NOMO-1 treated with DMSO at 0.1 percent for 48 hours (cell line): ENCODE measurements around the gene WNT9A.
A peak's percentile ranks its signal among the peaks of the same experiment; 100 is the strongest.

Experiments
- DNase-seq: peaks from one replicate; lab custom pipeline; 2025; ENCODE audit not compliant: unreplicated experiment; lab: John Stamatoyannopoulos, UW

Gene WNT9A

DNA sequence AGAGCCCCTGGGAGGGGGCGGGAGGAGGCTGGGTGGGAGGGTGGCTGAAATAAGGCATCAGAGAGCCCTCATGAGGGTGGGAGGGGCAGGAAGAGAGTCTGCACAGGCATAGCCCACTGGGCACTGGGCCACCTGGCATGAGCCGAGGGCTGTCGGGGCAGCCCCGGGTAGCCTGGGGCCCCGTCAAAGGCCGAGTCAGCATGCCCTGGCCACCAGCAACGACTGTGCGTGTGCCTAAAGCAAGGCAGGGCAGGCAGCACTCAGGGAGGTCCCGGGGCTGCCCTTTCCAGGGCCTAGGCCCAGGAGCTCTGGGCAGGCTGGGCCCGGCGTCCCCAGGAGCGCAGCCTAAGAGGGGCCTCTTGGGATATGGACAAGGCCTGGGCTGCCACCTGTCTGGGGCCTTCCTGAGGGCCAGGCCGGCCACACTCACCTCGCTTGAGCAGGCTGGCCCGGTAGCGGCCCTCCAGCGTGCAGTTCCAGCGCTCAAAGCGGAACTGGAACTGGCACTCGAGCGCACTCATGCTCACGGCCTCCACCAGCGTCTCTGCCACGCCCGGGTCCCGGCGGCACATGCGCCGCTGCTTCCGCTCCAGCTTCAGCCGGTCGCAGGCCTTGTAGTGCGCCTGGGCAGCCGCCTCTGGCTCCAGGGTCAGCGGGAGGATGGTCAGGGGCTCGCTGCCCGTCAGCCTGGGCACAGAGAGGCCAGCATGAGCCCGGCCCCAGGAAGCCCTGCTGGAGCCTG lies 22.7 kb downstream of the WNT9A start:
- no peak for DNase-seq

- no peak for DNase-seq
These were observed 23.4 kb downstream of the WNT9A start for GRCh38 chr1:227924168-227924832.

- no peak for DNase-seq
These were observed 24.2 kb downstream of the WNT9A start for GRCh38 chr1:227923353-227924167.

- DNase-seq = no peak
These were observed 25.0 kb downstream of the WNT9A start for GRCh38 chr1:227922501-227923352.

GRCh38 chr1:227921461-227922185 lies 26.1 kb downstream of the WNT9A start:
- no peak for DNase-seq

- DNase-seq = no peak
These were observed 26.8 kb downstream of the WNT9A start for GRCh38 chr1:227920896-227921295.

GRCh38 chr1:227920426-227920825 lies 27.3 kb downstream of the WNT9A start:
- no peak for DNase-seq

- peak; percentile 0 for DNase-seq
These were observed 27.8 kb downstream of the WNT9A start for GRCh38 chr1:227919906-227920305.

GRCh38 chr1:227918736-227919135 lies 29.0 kb downstream of the WNT9A start:
- no peak for DNase-seq

GRCh38 chr1:227918083-227918700 lies 29.5 kb downstream of the WNT9A start:
- DNase-seq = no peak

- DNase-seq = no peak
These were observed 30.4 kb downstream of the WNT9A start for GRCh38 chr1:227917081-227917950.

DNA sequence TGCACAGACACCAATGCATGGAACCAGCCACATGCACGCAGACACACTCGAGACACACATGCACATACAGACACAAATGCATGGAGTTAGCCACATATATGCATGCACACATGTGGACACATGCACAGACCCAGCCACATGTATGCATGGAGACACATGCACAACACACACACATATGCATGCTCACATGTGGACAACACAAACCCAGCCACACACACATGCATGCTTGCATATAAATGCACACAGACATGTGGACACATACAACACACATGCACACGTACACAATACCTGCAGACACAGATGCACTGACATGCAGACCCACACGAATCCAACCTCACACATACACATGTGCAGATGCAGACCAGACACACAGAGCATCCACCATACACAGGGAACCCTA lies 31.1 kb downstream of the WNT9A start:
- DNase-seq = no peak

DNA sequence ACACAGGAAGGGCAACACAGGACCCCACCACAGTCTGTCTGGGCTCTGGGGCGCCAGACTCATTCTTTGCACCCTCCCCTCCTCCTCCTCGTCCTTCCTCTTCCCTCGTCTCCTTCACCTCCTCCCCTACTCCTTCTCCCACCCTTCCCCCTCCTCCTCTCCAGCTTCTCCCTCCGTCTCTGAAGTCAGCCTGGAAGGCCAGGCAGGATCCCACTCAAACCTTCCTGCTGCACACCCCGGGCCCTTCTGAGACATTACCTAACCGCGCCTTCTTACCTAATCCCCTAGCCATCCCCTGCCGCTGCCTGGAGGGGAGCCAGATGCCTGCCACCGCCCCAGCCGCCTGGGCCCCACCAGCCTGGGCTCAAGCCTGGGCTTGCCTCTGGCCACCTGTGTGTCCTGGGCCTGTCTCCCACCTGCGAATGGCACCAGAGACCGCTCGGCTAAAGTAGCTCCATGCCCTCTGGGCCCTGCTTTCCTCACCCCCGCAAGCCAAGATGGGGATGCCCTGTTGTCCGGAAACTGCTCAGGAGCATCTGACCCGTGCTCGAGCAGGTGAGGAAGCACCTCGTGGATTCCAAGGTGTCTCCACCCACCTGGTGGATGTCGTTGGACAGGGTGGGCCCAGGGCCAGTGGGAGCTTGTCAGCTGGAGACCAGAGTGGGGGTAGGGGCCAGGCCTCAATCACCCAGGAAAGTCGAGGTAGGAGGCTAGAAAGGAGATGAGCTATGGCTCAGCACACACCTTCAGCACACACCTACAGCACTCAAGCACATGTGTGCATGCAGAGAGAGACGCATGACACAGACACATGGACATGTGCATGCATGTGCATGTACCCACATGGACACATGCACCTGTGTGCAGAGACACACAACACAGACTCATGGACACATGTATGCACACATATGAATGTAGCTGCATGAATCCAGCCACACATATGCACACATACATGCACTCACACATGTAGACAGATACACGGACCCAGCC lies 31.9 kb downstream of the WNT9A start:
- DNase-seq = no peak

GRCh38 chr1:227914801-227915563 lies 32.8 kb downstream of the WNT9A start:
- no peak for DNase-seq

- no peak for DNase-seq
These were observed 33.7 kb downstream of the WNT9A start for GRCh38 chr1:227913764-227914721.

GRCh38 chr1:227913396-227913763 lies 34.4 kb downstream of the WNT9A start:
- DNase-seq = no peak
